NOMO-1 (cell line): Measurements from ENCODE around the gene DHX57.

Experiments used
- DNase-seq, 2 experiments: peaks; one replicate each; lab custom pipeline; 2025; ENCODE audit not compliant: unreplicated experiment in 2 of 2; lab: John Stamatoyannopoulos, UW

The DHX57 gene

DNA sequence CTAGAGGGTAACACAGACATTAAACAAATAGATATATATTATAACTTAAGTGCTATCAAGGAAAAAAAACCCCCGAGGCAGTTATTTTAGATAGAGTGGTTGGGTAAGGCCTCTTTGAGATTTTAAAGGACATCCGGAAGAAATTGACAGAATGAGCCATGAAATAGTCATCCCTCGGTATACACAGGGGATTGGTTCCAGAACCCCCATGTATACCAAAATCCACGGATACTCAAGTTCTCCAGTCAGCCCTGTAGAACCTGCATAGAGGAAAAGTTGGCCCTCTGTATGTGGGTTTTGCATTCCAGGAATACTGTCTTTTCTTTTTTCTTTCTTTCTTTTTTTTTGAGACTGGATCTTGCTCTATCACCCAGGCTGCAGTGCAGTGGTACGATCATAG lies 2.0 kb downstream of the DHX57 start:
- DNase-seq: no peak

DNA sequence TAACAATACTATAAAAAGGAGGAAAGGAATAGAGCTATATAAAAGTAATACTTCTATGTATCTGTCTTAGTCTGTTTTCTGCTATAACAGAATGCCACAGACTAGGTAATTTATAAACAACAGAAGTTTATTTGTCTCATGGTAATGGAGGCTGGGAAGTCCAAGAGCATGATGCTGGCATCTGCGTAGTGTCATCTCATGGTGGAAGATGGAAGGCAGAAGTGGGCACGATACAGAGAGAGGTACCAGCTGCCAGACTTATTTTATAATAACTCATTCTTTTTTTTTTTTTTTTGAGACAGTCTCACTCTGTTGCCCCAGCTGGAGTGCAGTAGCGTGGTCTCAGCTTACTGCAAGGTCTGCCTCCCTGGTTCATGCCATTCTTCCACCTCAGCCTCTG lies 4.3 kb downstream of the DHX57 start:
- DNase-seq: no peak

DNA sequence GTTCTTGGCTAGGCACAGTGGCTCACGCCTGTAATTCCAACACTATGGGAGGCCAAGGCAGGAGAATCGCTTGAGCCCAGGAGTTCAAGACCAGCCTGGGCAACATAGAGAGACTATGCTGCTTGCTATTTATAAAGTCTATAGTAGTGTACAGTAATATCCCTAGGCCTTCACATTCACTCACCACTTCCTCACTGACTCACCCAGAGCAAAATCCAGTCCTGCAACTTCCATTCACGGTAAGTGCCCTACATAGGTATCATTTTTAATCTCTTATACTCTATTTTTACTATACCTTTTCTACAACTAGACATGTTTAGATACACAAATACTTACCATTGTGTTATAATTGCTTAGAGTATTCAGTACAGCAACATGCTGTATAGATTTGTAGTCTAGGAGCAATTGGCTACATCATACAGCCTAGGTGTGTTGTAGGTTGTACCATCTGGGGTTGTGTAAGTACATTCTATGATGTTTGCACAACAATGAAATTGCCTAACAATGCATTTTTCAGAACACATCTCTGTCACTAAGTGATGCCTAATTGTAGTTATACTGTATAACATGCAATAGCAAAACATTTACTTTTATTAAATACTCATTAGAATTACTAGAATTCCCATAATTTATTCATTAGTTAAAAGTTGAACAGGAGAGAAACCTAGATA lies 8.8 kb downstream of the DHX57 start:
- no peak for DNase-seq

DNA sequence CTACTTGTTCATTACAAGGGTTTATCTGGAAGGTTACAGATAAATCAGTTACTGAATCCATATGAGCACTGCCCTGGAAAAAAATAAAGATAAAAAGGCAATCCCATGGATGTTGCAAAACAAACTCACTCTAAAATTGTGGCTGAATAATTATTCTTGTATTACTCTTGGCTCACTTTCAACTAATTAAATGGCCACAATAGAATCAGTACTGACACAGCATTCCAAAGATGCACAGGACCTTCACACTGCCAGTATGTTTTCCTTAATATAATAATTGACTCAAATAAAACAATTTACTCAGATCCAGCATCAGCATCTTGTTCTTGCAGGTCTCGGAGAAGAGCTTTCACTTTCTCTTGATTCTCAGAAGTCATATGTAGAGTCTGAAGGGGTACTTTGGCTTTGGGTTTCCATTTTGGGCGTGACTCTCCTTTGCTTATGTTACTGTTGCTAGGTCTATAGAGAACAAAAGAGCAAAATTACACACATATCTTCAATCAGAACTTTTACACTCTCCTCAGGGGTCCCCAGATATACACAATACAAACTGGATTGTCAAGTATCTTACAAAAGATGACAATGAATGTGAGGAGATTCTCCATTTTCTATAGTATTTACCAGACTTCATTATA lies 12.6 kb downstream of the DHX57 start:
- DNase-seq: no peak

DNA sequence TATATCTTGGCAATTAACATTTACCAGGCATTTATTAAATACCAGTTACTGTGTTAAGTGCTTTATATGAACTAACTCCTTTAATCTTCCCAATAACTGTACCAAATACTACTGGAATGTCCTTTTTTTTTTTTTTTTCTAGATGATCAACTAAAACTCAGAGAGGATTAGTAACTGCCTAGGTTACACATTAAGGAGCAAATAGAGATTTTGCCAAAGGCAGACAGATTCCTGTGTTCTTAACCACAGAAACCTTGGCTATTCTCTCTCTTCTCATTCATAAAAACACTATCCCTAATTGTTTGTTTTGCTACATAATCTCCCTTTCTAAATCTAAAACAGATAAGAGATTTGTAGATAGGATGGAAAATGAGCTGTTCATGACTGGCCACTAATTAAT lies 13.3 kb downstream of the DHX57 start:
- no peak for DNase-seq

DNA sequence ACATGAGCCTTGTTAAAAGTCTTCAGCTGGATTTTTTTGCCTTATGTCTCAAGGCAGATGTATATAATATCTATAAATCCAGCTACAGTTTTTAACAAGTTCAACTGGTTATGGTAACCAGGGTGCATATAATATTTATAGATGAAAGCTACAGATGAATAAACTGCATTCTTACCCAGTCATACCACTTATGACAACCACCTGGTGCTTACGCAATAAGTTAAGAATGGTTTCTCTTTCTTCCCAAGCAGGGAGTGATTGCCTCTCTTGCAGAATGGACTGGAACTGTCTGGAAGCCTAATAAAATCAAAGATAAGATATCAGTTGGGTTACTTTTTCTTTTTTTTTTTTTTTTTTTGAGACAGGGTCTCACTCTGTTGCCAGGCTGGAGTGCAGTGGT lies 19.6 kb downstream of the DHX57 start:
- DNase-seq: peak in 1 of 2 experiments; percentile 25

DNA sequence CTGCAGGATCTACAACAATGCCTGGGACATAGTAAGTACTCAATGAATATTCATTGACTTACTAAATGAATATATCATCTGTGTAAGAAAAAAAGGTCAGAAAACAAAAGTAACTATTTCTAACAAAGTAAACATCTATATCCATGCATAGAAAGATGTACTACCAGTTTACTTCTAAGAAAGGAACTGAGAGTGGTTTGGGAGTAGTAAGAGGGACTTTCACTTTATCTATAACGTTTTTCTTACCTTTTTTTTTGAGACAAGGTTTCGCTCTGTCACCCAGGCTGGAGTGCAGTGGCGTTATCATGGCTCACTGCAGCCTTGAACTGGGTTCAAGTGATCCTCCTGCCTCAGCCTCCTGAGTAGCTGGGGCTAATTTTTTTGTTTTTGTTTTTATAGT lies 25.7 kb downstream of the DHX57 start:
- no peak for DNase-seq

DNA sequence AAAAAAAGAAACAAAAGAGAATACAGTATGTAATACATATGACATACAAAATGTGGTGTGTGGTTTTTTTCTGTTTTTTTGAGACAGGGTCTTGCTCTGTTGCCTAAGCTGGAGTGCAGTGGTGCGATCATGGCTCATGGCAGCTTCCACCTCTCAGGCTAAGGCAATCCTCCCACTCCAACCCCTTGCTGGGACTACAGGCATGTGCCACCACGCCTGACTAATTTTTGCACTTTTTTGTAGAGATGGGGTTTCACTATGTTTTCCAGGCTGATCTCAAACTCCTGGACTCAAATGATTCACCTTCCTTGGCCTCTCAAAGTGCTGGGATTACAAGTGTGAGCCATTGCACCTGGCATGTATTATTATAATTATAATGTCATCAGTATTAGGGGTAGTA lies 38.9 kb downstream of the DHX57 start:
- DNase-seq: no peak

DNA sequence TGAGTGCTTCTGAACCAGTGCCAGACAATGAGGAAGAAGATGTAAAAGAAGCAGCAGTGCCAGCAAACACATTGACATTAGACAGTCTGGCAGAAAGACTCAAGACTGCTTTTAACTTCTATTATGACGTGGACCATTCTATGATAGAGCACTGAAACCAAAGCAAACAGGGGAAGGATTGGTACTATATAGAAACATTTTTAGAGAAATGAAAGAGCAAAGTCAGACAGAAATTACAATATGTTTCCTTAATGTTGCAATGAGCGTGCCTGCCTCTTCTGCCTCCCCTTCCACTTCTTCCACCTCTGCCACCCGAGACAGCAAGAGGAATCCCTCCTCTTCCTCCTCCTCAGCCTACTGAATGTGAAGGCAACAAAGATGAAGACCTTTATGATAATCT lies 39.7 kb downstream of the DHX57 start:
- DNase-seq: peak; percentile 71 to 92

DNA sequence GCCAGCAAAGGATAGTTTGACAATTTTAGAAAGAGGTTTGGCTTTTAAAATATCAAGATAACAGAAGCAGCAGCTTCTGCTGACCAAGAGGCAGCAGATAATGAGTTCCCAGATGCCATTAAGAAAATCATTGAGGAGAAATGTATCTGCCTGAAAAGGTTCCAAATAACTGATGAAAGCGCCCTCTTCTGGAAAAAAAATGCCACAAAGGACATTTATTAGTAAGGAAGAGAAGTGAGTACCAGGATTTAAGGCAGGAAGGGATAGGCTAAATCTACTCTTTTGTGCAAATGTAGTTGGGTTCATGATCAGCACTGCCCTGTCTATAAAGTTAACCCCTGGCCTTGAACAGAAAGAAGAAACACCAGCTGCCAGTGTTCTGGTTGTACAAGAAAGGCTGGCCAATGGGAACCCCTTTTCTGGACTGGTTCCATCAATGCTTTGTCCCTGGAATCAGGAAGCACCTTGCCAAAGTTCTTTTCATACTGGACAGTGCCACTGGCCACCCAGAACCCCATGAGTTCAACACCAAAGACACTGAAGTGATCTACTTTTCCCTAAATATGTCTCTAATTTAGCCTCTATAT lies 40.6 kb downstream of the DHX57 start:
- DNase-seq: peak in 1 of 2 experiments; percentile 20

DNA sequence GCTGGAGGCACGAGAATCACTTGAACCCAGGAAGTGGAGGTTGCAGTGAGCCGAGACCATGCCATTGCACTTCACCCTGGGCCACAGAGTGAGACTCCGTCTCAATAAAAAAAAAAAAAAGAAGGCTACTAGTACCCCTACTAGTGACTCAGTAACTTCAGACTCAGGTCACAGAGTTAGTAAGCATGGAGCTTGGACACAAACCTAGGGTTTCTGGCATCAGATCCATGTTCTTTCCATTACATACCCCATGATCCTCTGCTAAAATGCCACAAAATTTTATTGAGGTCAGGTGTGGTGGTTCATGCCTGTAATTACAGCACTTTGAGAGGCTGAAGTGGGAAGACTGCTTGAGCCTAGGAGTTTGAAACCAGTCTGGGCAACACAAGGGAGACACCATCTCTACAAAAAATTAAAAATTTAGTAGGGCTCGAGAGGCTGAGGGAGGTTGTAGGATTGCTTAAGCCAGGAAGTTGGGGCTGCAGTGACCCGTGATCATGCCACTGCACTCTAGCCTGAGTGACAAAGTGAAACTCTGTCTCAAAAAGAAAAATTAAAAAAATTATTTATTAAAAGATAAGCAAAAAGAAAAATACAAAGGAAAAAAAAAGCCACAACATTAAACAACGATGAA lies 45.1 kb downstream of the DHX57 start:
- DNase-seq: peak; percentile 31 to 51

DNA sequence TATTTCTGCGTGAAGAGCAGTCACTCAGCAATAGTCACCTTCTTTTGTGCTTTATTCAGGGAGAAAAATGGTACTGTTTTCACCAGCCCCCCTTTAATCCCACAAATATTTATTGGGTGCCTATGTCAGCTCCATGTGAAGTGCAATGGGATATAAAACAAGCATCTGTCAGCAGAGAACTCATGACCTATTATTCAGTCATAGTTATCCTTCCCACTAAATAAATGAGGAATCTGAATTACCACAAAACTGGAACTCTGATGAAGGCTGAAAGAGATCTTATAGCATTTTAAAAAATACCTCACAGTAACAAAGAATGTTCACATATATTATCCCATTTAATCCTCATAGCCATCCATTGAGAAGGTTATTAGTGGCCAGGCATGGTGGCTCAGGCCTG lies 45.8 kb downstream of the DHX57 start:
- DNase-seq: no peak

DNA sequence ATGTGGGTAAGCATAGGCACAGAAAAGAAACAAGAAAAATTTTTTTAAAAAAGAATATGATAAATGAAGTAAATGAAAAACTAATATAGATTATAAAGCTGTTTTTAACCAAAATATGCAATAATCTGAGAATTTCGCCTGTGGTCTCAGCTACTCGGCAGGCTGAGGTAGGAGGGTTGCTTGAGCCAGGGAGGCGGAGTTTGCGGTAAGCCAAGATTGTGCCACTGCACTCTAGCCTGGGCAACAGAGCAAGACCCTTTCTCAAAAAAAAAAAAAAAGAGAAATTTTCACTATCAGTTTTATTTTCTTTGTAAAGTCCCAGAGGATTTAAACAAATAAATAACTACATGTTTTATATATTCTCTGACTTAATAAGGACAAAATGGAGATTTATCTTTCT lies 47.3 kb downstream of the DHX57 start:
- DNase-seq: no peak

DNA sequence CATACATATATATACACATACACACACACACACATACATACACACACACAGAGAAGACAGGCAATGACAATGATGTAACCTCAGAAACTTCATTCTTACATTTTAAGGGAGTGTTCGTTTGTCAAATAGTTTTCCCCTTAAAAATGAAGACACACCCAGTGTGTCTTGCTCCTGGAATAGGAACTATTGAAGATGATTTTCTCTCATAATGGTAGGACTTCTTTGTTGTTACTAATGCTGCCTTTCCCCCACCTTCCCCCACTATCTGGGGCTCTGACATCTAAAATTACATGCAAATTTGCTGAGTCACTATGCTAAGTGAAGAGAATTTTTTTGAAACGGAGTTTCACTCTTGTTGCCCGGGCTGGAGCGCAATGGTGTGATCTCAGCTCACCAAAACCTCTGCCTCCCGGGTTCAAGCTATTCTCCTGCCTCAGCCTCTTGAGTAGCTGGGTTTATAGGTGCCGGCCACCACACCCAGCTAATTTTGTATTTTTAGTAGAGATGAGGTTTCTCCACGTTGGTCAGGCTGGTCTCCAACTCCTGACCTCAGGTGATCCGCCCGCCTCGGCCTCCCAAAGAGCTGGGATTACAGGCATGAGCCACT lies 48.1 kb downstream of the DHX57 start:
- DNase-seq: peak; percentile 75 to 79

DNA sequence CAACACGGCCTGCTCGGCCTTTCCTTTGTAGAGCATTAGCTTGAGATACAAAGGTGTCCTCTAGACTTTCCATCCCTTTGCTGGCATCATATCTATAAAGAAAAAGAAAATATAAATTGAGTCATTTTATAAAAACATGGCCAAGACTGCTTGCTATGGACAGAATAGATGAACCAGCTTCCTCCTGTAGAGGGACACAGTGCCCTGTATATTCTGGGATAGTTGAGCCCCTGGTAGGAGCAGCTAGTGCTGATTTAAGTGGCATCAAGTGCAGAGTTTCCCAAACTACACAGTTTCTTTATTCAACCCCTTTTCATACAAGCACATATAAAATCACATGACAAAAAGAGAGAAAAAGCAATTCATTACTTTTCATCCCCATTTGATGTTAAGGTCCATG lies 49.8 kb downstream of the DHX57 start:
- DNase-seq: no peak

DNA sequence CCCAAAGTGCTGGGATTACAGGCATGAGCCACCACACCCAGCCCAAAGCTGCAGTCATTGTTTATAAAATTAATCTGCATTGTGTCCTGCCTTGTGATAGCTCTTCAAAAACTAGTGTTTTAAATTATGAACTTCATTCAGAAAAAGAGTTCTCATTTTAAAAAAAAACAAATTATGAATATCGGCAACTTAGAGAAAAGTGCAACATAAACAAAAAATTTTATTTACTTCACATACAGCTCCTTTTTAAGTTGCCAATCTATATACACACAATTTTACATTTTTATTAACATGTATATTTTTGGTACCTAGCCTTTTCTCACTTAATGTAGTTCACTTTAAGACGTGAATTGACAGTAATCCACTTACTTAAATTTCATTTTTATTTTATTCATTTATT lies 50.8 kb downstream of the DHX57 start:
- DNase-seq: no peak

DNA sequence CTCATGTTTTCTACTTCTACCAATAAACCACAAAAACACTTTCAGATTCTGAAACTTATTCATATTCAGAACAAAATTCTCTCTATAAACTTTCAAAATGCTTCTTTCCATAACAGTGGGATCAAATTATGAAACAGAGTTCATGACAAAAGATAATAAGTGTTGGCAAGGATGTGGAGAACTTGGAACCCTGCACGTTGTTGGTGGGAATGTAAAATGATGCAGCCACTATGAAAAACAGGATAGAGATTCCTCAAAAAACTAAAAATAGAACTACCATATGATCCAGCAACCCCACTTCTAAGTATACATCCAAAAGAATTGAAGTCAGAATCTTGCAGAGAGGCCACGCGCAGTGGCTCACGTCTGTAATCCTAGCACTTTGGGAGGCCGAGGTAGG lies 52.3 kb downstream of the DHX57 start:
- no peak for DNase-seq

DNA sequence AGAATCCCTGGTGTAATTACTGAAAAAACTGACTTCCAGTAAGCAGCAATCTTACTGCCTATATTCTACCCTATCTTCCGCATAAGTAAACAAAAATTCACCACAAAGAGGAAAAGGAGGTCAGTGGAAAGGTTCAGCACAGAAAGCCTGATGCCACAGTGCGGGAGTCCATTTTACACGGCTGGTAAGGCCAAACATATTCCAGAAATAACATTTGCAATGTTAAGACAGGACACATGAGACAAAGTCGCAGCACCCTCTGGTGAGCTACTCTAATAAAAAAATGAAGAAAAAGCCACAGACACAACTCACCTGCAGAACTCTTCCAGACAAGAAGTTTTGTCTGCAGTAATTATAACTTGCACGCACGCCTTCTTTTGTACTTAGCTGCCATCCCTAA lies 57.2 kb downstream of the DHX57 start:
- DNase-seq: no peak

DNA sequence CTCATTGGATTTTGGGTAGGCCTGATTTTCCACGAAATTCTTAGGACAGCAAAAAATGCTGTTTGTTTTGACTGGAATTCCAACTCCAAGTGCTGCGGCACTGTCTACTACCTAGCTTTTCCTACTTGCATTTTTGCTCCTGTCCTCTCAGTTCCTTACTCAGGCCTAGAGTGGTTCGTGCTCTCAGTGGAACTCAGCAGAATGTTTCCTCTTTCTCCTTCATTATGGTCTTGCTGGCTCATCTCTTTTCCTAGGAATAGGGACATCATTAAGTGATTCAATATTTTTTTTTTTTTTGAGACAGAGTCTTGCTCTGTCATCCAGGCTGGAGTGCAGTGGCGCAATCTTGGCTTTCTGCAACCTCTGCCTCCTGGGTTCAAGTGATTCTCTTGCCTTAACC lies 59.8 kb downstream of the DHX57 start:
- no peak for DNase-seq

DNA sequence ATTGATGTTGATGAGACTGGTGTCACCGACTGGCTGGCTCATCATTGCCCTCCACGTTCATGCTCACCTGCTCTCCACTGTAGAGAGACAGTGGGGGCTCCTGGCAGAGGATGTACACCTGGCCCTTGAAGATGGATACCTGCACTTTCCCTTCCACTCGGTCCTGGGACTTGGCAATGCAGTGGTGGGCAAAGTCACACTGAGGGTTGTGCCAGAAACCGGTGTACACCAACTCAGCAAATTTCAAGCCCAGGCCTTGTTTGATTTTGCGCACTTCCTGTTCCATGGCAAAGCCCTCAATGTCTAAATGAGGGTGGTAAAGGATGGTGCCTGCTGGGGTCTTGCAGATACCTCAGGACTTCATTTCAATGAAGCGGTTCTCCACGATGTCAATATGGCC lies 65.2 kb downstream of the DHX57 start:
- no peak for DNase-seq

DNA sequence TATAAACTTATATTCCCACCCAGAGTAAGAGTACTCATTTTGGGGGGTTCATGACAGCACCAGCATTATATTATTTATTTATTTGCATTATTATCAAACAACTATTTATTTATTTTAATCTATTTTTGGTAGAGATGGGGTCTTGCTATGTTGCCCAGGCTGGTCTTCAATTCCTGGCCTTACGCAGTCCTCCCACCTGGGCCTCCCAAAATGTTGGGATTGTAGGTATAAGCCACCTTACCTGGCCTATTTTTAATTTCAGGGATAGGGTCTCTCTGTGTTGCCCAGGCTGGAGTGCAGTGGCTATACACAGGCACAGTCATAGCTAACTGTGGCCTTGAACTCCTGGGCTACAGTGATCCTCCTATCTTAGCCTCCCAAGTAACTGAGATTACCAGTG lies 67.1 kb downstream of the DHX57 start:
- no peak for DNase-seq

DNA sequence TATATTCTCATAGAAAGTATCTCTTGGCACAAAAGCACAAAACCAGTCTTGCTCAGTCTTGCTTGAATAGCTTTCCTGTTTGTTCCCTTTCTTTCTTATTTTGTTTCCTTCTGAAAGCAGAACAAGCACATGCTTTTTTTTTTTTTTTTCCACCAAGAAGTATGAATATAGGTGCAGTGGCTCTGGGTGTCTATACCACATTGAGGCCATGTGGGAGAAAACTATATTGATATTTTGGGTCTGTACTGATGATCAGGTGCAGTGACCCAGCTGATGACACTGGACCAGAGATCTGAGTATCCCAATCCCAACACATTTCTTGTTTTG lies 69.0 kb downstream of the DHX57 start:
- no peak for DNase-seq
